Activated CD8-positive, alpha-beta memory T cell treated with anti-CD3 and anti-CD28 coated beads for 48 hours (primary cell): ENCODE results near the gene SLC44A2.

Source experiments
- DNase-seq, 3 experiments: peaks; one replicate each; pipeline ENCODE4 v3.0.0-alpha.2; 2020; ENCODE audit warnings: low read depth in 2 of 3, low spot score in 2 of 3

SLC44A2 gene

GRCh38 chr19:10625003-10625761 is at the start of gene SLC44A2:
Gene SLC44A2, plus strand, starts transcription at chr19:10625553. Its CDS starts 81 bp downstream, at chr19:10625634.
- no peak for DNase-seq

GRCh38 chr19:10577951-10578350 is 47.4 kb upstream of the SLC44A2 start:
- DNase-seq = no peak

GRCh38 chr19:10580979-10581631 is 44.2 kb upstream of the SLC44A2 start:
- peak; percentile 65 to 86 (median 79) for DNase-seq

- DNase-seq = no peak
Observed at GRCh38 chr19:10582091-10582490, 43.3 kb upstream of the SLC44A2 start.

- no peak for DNase-seq
Observed at GRCh38 chr19:10583036-10583776, 42.1 kb upstream of the SLC44A2 start.

- no peak for DNase-seq
Observed at GRCh38 chr19:10586396-10586795, 39.0 kb upstream of the SLC44A2 start.

GRCh38 chr19:10587022-10587838 is 38.1 kb upstream of the SLC44A2 start, which contains the start of gene AP1M2:
Gene AP1M2, minus strand, starts transcription at chr19:10587312. Its CDS starts 81 bp downstream, at chr19:10587231.
- no peak for DNase-seq

GRCh38 chr19:10587839-10588150 is 37.6 kb upstream of the SLC44A2 start:
- no peak for DNase-seq

GRCh38 chr19:10593148-10593547 is 32.2 kb upstream of the SLC44A2 start:
- DNase-seq = no peak

- DNase-seq = no peak
Observed at GRCh38 chr19:10593820-10594637, 31.3 kb upstream of the SLC44A2 start.

GRCh38 chr19:10600149-10600548 is 25.2 kb upstream of the SLC44A2 start:
- DNase-seq = no peak

- DNase-seq = no peak
Observed at GRCh38 chr19:10601999-10602329, 23.4 kb upstream of the SLC44A2 start.

GRCh38 chr19:10602330-10603083 is 22.8 kb upstream of the SLC44A2 start:
- peak; percentile 75 to 86 (median 77) for DNase-seq

GRCh38 chr19:10603084-10603872 is 22.1 kb upstream of the SLC44A2 start:
- DNase-seq = peak; percentile 31 to 56 (median 32)

GRCh38 chr19:10603873-10604459 is 21.4 kb upstream of the SLC44A2 start:
- DNase-seq = no peak

- DNase-seq = no peak
Observed at GRCh38 chr19:10604460-10604980, 20.8 kb upstream of the SLC44A2 start.

- no peak for DNase-seq
Observed at GRCh38 chr19:10611907-10612306, 13.4 kb upstream of the SLC44A2 start.

- DNase-seq = no peak
Observed at GRCh38 chr19:10612499-10613119, 12.7 kb upstream of the SLC44A2 start.
